DMS 273 (cell line): Measurements from ENCODE around the gene CAPN9.
"Not testable (repeated sequence)": the region's sequence is repeated elsewhere in the genome, so short reads cannot be mapped to it uniquely, and the experiment has no call there.

Experiments used
- DNase-seq: peaks from one replicate; lab custom pipeline; 2025; ENCODE audit not compliant: unreplicated experiment; lab: John Stamatoyannopoulos, UW

The CAPN9 gene

GRCh38 chr1:230747127-230747730, at the start of gene CAPN9:
Gene CAPN9 (plus strand): TSS chr1:230747388. CDS start chr1:230747497, 109 bp downstream.
- DNase-seq: no peak

DNA sequence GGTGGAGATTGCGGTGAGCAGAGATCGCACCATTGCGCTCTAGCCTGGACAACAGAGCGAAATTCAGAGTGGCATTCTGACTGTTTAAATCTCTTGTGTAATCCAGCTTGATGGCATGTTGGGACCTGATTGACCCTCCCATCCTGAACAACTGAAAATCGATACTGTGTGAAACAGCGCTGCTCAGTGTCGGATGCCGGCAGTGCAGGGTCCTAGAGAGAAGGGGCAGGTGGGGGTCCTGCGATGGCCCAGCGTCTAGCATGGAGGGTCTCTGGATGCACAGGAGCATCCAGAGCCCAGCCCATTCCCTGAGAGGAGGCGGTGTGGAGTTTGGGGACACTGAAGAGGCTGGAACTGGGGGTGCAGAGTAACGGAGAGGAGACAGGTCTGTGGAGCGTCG, 49.1 kb upstream of the CAPN9 start:
- peak; percentile 11 for DNase-seq

- DNase-seq: not testable (repeated sequence)
These were observed 48.2 kb upstream of the CAPN9 start for GRCh38 chr1:230698964-230699363.

DNA sequence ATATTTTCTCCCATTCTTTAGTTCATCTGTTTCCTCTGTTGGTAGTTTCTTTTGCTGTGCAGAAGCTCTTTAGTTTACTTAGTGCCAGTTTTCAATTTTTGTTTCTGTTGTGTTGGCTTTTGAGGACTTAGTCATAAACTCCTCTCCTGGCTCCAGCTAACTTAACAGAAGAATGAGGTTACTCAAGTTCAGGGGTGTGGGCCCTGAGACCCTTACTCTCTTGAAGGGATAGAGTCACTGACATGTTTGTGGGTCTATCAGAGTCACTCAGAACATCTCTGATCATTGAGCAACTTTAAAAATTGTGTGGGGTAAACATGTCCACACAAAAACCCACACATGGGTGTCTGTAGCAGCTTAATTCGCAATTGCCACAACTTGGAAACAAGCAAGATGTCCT, 47.5 kb upstream of the CAPN9 start:
- DNase-seq: no peak

DNA sequence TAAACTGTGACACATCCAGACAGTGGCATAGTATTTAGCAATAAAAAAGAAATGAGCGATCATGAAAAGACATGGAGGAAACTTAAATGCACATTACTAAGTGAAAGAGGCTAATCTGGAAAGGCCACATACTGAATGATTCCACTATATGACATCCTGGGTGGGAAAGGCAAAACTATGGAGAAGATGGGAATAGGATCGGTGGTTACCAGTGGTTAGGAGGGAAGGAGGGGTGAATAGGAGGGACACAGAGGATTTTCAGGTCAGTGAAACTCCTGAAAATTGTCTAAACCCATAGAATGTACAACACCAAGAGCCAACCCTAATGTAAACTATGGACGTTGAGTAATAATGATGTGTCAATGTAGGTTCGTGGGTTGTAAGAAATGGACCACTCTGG, 47.1 kb upstream of the CAPN9 start:
- DNase-seq: no peak

DNA sequence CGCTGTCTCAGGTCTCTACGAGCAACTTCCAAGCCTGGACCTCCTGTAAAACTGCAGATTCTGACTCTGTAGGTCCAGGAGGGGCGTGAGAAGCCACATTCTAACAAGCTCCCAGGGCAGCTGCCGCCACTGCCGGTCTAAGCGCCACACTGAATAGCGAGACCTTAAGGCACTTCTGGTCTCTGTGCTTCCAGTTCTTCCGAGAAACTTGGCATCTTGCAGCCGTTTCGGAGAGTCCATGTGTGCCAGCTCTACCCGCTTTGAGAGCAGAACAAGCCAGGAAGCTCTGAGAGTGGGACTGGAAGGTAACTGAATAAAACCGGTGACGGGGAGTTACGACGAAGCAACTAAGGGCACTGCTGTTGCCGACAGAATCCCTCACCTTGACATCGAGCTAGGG, 45.8 kb upstream of the CAPN9 start:
- no peak for DNase-seq

DNA sequence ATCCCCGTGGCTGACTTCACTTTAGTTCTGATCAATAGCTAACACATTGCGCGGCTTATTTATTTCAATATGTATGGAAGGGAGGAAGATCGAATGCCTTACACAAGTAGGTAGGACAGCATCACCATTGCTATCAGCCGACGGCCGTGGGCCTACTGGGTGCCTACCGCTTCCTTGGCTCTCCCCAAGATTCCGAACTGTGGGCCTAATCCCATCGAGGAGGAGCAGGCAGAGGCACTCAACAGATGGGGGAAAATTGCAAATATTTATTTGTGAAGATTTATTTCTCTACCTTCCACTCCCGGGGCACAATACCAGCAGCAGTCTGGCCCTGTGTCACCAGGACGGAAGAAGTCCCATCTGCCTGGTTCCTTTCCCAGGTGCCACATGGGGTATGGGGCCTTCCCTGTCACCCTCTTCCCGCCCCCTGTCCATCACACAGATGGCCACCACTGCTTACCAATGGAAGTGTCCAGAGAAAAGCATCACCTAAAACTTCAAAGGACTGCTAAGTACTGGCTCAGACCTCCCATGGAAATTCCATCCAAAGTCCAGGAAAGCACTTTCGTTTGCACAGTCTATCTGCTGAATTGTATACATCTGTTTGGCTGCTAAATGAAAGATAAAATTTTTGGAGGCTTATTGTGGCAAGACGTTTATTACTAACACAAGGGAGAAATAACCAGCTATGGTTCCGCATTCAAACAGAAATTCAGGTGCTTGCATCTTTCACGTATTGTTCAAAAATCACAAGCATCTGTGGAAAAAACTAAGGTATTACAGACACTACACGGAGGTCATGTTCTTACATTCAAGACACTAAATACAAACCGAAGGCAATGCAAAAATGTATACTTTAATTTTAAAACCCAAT, 45.1 kb upstream of the CAPN9 start:
- no peak for DNase-seq

DNA sequence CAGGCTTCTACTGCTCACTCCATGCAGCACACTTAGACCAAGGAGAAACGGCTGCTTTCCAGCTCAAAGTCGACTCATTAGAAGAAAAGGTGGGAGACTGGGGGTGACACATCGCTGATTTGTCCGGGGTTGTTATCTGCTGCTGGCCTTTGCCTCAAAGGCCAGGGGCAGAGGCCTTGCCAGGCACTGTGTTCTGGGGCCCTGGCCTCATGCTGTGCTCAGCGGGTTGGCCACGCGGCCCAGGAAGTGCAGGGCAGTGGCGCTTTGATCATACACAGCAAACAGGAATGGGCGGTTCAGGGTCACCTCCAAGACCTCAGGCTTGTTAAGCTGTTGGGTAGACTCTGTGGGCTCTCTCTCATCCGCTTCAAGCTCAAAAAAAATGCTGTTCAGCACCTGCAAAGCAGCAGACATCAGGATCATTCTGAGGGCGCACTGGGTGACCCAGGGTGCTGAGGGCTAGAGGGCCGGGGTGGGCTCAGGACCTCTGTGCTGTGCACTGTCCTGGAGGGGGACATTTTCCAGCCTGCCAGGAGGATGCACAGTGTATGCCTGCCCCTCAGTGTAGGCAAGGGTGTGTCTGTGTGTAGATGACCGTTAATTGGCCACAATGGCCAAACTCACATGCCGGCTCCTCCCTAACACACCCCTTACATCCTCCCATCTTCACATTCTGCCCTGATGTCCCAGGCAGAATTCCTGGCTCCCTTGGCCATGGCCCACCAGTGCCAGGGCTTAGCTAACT, 44.1 kb upstream of the CAPN9 start:
- DNase-seq: no peak

DNA sequence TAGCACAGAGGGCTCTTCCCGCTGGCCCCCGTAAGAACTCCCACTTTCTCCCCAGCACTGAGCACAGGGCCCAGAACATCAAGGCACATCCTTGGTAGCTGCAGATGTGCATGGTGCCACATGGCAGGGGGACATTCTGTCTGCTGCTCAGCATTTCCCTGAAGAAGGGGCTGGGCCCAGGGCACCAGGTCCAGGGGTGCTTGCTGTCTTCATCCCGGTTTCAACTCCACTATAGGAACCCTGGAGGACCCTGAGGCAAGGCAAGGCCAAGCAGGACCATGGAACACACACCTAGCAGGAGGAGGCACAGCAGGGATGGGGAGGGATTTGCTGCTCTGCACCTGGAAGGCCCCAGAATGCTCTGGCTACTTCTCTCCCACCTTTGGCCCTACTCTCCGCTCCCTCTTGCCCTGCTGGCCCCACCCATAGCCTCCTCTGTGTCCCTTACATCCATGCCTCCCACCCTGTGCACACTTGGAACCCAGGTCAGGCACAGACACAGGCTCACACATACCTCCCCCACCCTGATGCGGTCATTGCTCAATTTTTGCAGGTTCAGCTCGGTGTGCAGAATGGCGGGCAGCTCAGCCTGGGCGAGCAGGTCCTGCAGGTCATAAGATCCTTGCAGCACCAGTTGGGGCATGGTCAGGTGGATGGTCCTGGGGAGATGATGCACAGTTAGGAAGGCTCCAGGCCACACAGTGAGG, 43.4 kb upstream of the CAPN9 start:
- DNase-seq: no peak

DNA sequence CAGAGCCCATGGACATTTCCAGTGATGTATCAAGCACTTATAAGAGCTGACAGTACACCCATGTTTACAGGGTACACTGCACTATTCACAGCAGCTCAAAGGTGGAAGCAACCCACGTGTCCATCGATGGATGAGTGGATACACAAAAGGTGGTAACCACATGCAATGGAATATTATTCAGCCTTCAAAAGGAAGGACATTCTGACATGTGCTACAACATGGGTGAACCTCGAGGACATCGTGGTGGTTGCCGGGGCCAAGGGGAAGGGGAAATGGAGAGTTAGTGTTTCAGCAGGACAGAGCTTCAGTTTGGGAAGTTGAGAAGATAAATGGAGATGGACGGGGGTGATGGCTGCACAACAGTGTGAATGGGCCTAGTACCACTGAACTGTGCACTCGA, 42.4 kb upstream of the CAPN9 start:
- DNase-seq: no peak

GRCh38 chr1:230705289-230706019, 41.7 kb upstream of the CAPN9 start:
- no peak for DNase-seq

DNA sequence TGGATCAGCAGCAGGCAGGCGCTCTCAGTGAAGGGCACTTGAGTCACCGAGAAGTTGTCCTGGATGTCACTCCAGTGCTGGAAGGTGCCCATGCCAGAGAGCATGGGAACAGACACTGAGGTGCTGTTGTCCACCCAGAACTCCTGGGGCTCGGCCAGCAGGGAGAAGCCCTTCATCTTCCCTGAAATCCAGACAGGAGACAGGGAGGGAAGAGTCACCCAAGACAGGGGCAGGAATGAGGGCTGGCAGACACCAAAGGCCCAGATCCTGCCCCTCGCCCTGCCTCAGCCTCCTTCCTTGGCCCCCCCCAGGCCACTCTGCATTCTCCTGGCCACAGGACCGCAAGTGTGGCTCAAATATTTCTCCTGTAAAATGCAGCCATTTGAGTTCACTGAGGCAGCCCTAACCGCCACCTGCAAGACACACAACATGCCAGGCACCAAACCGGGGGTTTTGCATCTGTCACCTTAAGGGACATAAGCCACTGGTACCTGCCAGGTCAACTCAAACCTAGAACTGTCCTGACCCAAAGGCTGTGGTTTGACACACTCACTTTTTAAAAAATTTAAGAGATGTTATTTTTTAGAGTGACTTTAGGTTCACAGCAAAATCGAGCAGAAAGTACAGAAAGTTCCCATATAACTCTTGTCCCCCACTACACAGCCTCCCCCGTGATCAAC, 41.0 kb upstream of the CAPN9 start:
- DNase-seq: no peak

GRCh38 chr1:230706887-230707731, 40.1 kb upstream of the CAPN9 start:
- no peak for DNase-seq

DNA sequence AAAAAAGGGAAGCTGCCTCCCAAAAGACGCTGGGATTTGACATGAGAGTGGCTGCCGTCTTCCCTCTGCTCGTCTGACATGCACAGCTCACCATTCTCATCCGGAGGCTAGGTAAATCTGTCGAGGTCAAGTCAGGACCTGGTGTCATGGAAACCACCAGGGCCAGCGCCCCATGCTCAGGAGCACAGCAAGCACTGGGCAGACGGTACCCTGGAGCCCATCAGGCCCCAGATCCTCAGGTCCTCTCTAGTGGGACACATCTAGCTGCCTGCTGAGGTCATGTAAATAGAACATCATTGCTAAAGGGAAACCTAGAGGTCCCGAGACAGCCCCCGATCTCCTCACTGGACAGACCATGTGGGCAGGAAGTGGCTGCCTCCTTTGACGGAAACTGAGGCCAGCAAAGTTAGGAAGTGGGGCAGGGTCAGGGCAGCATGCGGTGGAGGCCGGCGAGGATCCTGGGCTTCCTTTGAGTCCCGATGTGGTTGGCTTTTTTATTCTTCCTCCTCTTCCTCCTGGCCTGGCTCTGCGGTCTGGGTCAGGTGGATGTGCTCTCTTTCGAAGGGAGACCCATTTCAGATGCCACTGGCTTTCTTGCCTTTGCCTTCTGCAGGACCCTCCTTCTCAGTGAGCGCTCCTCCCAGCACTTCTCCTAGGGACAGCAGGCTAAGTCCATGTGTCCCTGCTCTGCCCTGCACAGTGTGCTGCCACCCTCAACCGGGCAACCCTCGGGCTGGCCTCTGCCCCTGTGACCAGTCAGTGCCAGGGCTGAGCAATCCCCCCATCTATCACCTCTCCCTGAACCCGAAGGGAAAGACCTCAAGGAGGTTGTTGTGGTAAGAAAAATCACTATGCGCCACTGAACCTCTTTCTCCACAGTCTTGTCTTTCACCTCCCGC, 39.2 kb upstream of the CAPN9 start:
- no peak for DNase-seq

DNA sequence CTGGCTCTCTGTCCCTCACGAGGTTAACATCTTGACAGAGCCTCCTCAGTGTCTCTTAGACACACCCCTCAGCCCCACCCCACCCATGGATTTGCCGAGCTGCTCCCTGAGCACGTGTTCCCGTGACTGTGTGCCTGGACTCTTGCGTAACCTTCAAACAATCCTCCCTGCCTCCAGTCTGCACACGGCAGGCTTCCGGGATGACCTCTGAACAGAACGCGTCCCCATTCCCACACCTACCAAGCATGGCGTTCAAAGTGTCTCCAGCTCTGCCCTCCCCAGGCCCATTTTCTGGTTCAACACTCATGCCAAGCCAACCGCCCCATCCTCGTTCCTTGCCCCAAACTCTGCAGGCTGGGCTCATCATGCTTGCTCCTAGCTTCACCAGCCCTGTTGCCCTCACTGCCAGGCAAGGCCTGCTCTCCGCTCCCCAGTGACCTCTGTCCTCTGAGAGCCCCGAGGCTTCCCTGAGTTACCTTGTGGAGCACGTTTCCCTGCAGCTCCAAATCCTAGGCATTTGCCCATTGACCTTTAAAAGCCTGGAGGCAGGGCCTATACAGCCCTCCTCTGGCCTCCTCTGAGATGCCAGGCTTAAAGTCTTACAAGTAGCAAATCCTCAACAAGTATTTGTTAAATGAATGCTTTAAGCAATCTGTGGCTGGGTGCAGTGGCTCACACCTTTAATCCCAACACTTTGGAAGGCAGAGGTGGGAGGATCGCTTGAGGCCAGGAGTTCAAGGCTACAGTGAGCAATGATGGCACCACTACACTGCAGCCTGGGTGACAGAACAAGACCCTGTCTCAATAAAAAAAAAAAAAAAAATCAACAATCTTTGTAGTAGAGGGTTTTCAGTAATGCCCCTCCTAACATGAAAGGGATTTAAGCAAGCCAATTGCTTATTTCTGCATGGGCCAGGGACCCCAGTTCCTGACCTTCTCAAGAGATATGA, 38.3 kb upstream of the CAPN9 start:
- no peak for DNase-seq

DNA sequence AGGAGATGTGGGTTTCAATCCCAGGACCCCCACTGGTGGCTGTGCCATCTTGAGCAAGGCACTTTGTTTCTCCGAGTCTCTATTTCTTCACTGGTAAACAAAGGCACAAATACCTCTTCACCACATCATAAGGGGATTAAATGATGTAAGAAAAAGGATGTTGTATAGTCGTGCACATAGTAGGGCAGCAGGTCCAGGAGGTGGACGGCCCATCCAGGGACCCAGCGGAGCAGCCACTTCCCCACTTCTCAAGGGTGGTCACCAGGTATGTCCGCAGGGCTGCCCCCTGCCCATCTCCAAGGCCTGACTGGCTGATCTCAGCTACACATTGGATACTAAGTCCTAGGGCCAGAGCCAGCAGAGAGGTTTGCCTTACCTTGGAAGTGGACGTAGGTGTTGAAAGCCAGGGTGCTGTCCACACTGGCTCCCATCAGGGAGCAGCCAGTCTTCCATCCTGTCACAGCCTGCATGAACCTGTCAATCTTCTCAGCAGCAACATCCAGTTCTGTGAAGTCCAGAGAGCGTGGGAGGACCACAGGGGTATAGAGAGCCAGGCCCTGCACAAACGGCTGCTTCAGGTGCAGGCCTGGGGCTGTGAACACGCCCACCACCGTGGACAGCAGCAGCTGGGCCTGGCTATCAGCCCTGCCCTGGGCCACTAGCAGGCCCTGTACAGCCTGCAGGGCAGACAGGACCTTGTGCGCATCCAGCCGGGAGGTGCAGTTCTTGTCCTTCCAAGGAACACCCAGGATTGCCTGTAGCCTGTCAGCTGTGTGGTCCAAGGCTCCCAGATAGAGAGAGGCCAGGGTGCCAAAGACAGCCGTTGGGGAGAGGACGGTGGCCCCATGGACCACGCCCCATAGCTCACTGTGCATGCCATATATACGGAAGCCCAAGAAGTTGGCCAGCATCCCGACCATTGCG, 37.3 kb upstream of the CAPN9 start:
- no peak for DNase-seq
